IMR-90 (cell line): Measurements from ENCODE around the gene PLXNB1. TPM values are rescaled to one million over a fixed set of nuclear protein-coding genes. Genes with fewer than 3 reads are reported as not detected.

Experiments
- ATAC-seq: fragments of 200-7000 bp; cut with Tn5 transposase; 2 replicates; pipeline ENCODE4 v1.9.1; 2020; ENCODE audit warnings: low read depth, mild to moderate bottlenecking, moderate library complexity
- BruUV-seq: library from RNA; stranded (reverse); fragments of 400-500 nt; replicated peaks from 2 replicates; lab custom pipeline; 2021; lab: Mats Ljungman, UMichigan
- CTCF ChIA-PET: fragments of 300-600 bp; formaldehyde crosslinking; extraction: SDS; loops from one replicate; lab custom pipeline; 2021; ENCODE audit warnings: antibody characterized with exemption; lab: Yijun Ruan, JAX
- POLR2A ChIA-PET: fragments of 300-600 bp; sonication (Branson Sonifier 250); formaldehyde crosslinking; loops from one replicate; lab custom pipeline; 2022; ENCODE audit warnings: antibody characterized with exemption; ENCODE audit not compliant: unreplicated experiment; lab: Charles Lee
- DNase-seq: peaks from one replicate; pipeline ENCODE4 v3.0.0; 2013
- H2AFZ ChIP-seq: replicated peaks from 2 replicates; pipeline ENCODE3; 2013; ENCODE audit warnings: low read length, mild to moderate bottlenecking; ENCODE audit not compliant: poor library complexity
- H2AK5ac ChIP-seq: 2 replicates; pipeline ENCODE4 v1.6.1; 2013; ENCODE audit warnings: low read depth, low read length, inconsistent platforms
- H2AK9ac ChIP-seq: replicated peaks from 2 replicates; pipeline ENCODE3; 2013; ENCODE audit warnings: mild to moderate bottlenecking, low read depth, low read length, moderate library complexity; ENCODE audit not compliant: poor library complexity
- H2BK120ac ChIP-seq: 2 replicates; pipeline ENCODE4 v1.6.1; 2013; ENCODE audit warnings: low read depth, low read length, inconsistent platforms
- H2BK15ac ChIP-seq: 3 replicates; pipeline ENCODE4 v1.6.1; 2013; ENCODE audit warnings: low read depth, low read length, inconsistent platforms
- H2BK20ac ChIP-seq: 2 replicates; pipeline ENCODE4 v1.6.1; 2013; ENCODE audit warnings: low read depth, mild to moderate bottlenecking, inconsistent platforms, low read length, moderate library complexity
- H2BK5ac ChIP-seq: 2 replicates; pipeline ENCODE4 v1.6.1; 2013; ENCODE audit warnings: mild to moderate bottlenecking, low read depth, low read length, inconsistent platforms; ENCODE audit not compliant: poor library complexity, severe bottlenecking
- H3K14ac ChIP-seq: replicated peaks from 2 replicates; pipeline ENCODE4 v1.6.1; 2013; ENCODE audit warnings: low read depth, low read length, inconsistent platforms
- H3K18ac ChIP-seq: 2 replicates; pipeline ENCODE4 v1.6.1; 2013; ENCODE audit warnings: low read depth, low read length, control low read depth
- H3K23ac ChIP-seq: 2 replicates; pipeline ENCODE4 v1.6.1; 2013; ENCODE audit warnings: low read depth, low read length, inconsistent platforms
- H3K27ac ChIP-seq: 2 replicates; pipeline ENCODE4 v1.5.1; 2013; ENCODE audit warnings: mild to moderate bottlenecking, control low read depth, low read length; ENCODE audit not compliant: insufficient read depth
- H3K27me3 ChIP-seq: 2 replicates; pipeline ENCODE4 v1.6.1; 2013; ENCODE audit warnings: low read length; ENCODE audit not compliant: control insufficient read depth, insufficient read depth
- H3K36me3 ChIP-seq: 2 replicates; pipeline ENCODE4 v1.6.1; 2013; ENCODE audit warnings: low read length, mixed read lengths; ENCODE audit not compliant: control insufficient read depth, insufficient read depth
- H3K4ac ChIP-seq: 2 replicates; pipeline ENCODE4 v1.6.1; 2013; ENCODE audit warnings: low read depth, low read length, inconsistent platforms
- H3K4me1 ChIP-seq: 2 replicates; pipeline ENCODE4 v1.6.1; 2013; ENCODE audit warnings: low read length, mixed read lengths; ENCODE audit not compliant: control insufficient read depth, insufficient read depth
- H3K4me2 ChIP-seq: 2 replicates; pipeline ENCODE4 v1.6.1; 2013; ENCODE audit warnings: low read depth, mild to moderate bottlenecking, control low read depth, low read length, moderate library complexity
- H3K4me3 ChIP-seq: 2 replicates; pipeline ENCODE4 v1.5.1; 2013; ENCODE audit warnings: low read depth, mild to moderate bottlenecking, control low read depth, low read length, moderate library complexity; ENCODE audit not compliant: insufficient read depth
- H3K56ac ChIP-seq: 2 replicates; pipeline ENCODE4 v1.6.1; 2013; ENCODE audit warnings: low read length, inconsistent platforms; ENCODE audit not compliant: insufficient read depth; ENCODE audit errors: extremely low read depth
- H3K79me1 ChIP-seq, 2 experiments: 2 replicates each; pipeline ENCODE4 v1.6.1; 2013; ENCODE audit warnings: low read length in 2 of 2, inconsistent platforms in 1 of 2, low read depth in 1 of 2
- H3K9ac ChIP-seq: 2 replicates; pipeline ENCODE4 v1.6.1; 2013; ENCODE audit warnings: low read depth, low read length, control low read depth
- H3K9me1 ChIP-seq: 2 replicates; pipeline ENCODE4 v1.6.1; 2013; ENCODE audit warnings: low read length, inconsistent platforms; ENCODE audit not compliant: insufficient read depth
- H3K9me3 ChIP-seq: 2 replicates; pipeline ENCODE4 v1.6.1; 2013; ENCODE audit warnings: low read length; ENCODE audit not compliant: control insufficient read depth, insufficient read depth
- H4K20me1 ChIP-seq: 2 replicates; pipeline ENCODE4 v1.6.1; 2013; ENCODE audit warnings: low read length, inconsistent platforms; ENCODE audit not compliant: insufficient read depth
- H4K5ac ChIP-seq: 2 replicates; pipeline ENCODE4 v1.6.1; 2013; ENCODE audit warnings: mild to moderate bottlenecking, low read depth, low read length, control low read depth
- H4K8ac ChIP-seq, 2 experiments: 2 replicates each; pipeline ENCODE4 v1.6.1; 2013; ENCODE audit warnings: low read depth in 2 of 2, low read length in 2 of 2, control low read depth in 1 of 2, inconsistent platforms in 1 of 2
- H4K91ac ChIP-seq: 2 replicates; pipeline ENCODE4 v1.6.1; 2013; ENCODE audit warnings: low read depth, low read length, inconsistent platforms; ENCODE audit not compliant: insufficient read depth
- NFE2L2 ChIP-seq: fragments of 150-350 bp; IDR thresholded peaks from 2 replicates; pipeline ENCODE4 v1.6.1; 2016; ENCODE audit warnings: low read depth, mild to moderate bottlenecking, low read length
- USF2 ChIP-seq: fragments of 150-350 bp; IDR thresholded peaks from 2 replicates; pipeline ENCODE4 v1.6.1; 2017; ENCODE audit warnings: mild to moderate bottlenecking, antibody characterized with exemption, low read length, low read depth
- WGBS, 2 experiments: methylation state at CpG; one replicate each; pipeline versions ENCODE4 v1.1.5 to v1.1.7; 2013; ENCODE audit warnings: missing lambda C conversion rate in 2 of 2; ENCODE audit not compliant: insufficient read length in 1 of 2; ENCODE audit errors: extremely low coverage in 2 of 2; 5-methylcytosine and 5-hydroxymethylcytosine counted together
- dilution Hi-C: fragments of 300-500 bp; cut with HindIII; formaldehyde crosslinking; loops from one replicate; pipeline ENCODE4 v1.14.3; 2018; ENCODE audit warnings: low sequenced_read_pairs; ENCODE audit not compliant: unreplicated experiment
- in situ Hi-C: fragments of 300-500 bp; cut with MboI; formaldehyde crosslinking; loops from 3 replicates; pipeline ENCODE4 v1.14.3; 2019; ENCODE audit warnings: low sequenced_read_pairs, inconsistent platforms, mixed read lengths
- intact Hi-C: fragments of 100-400 bp; cut with micrococcal nuclease; formaldehyde crosslinking; loops from 2 replicates; pipeline ENCODE4 v1.10.0; 2022
- polyA plus RNA-seq, 3 experiments: library from polyadenylated mRNA; depleted of rRNA; stranded (reverse); fragments of >200 nt; gene quantifications; 2 replicates each; pipeline ENCODE4 v1.2.3, GENCODE V29; 2012; ENCODE audit warnings: low replicate concordance in 1 of 3
- total RNA-seq: library from RNA; depleted of rRNA; stranded (reverse); fragments of >200 nt; gene quantifications from 2 replicates; pipeline ENCODE4 v1.2.3, GENCODE V29; 2012

Gene PLXNB1
- total and polyA plus RNA-seq, 2 of the 4 experiments (the other 2 are of a cell fraction) = 5.2 to 25.3 TPM

DNA sequence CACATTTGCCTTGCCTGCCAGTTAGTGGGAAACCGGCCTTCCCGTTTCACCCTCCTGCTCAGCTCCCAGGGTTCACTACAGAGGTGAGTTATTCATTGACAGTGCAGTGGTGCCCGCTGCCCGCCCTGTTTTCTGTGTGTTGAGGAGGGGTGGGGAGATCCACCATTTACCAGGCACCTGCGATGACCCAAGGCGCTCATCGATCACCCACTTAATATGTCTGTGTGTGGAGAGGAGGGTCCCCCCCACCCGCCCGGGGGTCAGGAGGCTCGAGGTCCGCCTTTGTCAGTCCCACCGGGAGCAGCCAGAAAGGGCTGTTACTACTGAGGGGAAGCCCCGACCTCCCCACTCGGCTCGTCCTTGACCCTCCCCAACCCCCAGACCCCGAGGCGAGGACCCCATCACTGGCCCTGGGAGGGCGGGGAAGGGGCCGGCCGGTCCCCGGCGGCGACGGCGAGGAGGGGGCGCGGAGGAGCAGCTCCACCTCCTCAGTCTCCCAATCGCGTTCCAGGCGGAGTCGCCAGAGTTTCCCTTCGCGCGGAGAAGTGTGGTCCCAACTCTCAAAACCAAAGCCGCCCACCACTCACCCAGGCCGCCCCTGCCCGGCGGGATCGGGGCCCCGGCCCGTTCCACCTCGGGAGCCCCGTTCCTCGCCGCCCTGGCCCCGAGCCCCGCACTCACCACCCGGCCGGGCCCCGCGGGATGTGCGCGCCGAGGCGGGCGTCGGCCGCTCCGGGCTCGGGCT, 1.1 kb downstream of the PLXNB1 start:
- peaks cover 16% of the 10 kb centered on the region for H3K9me1 ChIP-seq
- peaks cover 30% of the 10 kb centered on the region for H4K20me1 ChIP-seq
- TF ChIP-seq NFE2L2 (no peak), USF2 (no peak)
- peak overlapping the region; percentile 14; the same call in 1 of the 2 replicates for H3K27ac ChIP-seq
- ATAC-seq (peak; percentile 60), DNase-seq (peak; percentile 18)
- H3K9me3 ChIP-seq = no peaks in the 10 kb centered on the region
- H2BK20ac ChIP-seq = no peak overlapping the region
- H4K91ac ChIP-seq = peak overlapping the region; percentile 28
- H2AK9ac ChIP-seq = peak overlapping the region; percentile 90
- H3K4ac ChIP-seq = peak overlapping the region; percentile 60
- H3K79me1 ChIP-seq = peaks cover 21 to 52% of the 10 kb centered on the region in 2 experiments; a peak in 3 of 4 replicates
- no peak overlapping the region; the same call in 1 of the 2 replicates for H2BK120ac ChIP-seq
- no peaks in the 10 kb centered on the region for H3K27me3 ChIP-seq
- H3K9ac ChIP-seq = peak overlapping the region; percentile 43
- H3K4me3 ChIP-seq = peak overlapping the region; percentile 50
- peak overlapping the region; percentile 60; the same call in 1 of the 2 replicates for H3K14ac ChIP-seq
- 1% methylated on average over 39 of the region's 60 CpGs; no CpG with 5 or more reads in 1 of the 2 experiments for WGBS, 2 experiments
- no peak overlapping the region for H3K56ac ChIP-seq
- intact Hi-C loops = no loop called here
- H2BK15ac ChIP-seq = no peak overlapping the region
- peak overlapping the region in 1 of 2 experiments; percentile 80; a peak in 2 of 4 replicates for H4K8ac ChIP-seq
- no peak overlapping the region for H4K5ac ChIP-seq
- in situ Hi-C loops = no loop called here
- H2AFZ ChIP-seq = peak overlapping the region; percentile 98
- peak overlapping the region; percentile 71 for H3K4me2 ChIP-seq
- peak overlapping the region; percentile 8 for H2BK5ac ChIP-seq
- peak overlapping the region; percentile 64; the same call in 1 of the 2 replicates for H3K23ac ChIP-seq
- peaks cover 17% of the 10 kb centered on the region for H3K36me3 ChIP-seq
- POLR2A ChIA-PET = no interaction called here
- no peak overlapping the region; the same call in 1 of the 2 replicates for H3K18ac ChIP-seq
- CTCF ChIA-PET = interaction anchor here (1.2 kb wide), 1 partner anchor 28 kb away, joined by 3 read pairs; no protein-coding TSS in a partner anchor
- H2AK5ac ChIP-seq = peak overlapping the region; percentile 64; the same call in 1 of the 2 replicates
- no TSS peak for BruUV-seq
- dilution Hi-C loops = no loop called here
- H3K4me1 ChIP-seq = peaks cover 29% of the 10 kb centered on the region
